OCI-LY7 (cell line): ENCODE measurements around the gene SLC18A2.

Experiments used
- EZH2phosphoT487 ChIP-seq: fragments of 200-600 bp; sonication (generic); IDR thresholded peaks from 2 replicates; pipeline ENCODE4 v1.6.1; 2018; ENCODE audit warnings: low read depth, borderline replicate concordance, mild to moderate bottlenecking, mixed run types, antibody characterized with exemption, low read length, moderate library complexity, mixed read lengths
- TF ChIP-seq, protein P1 (sequence below): fragments of 200-600 bp; sonication (generic); conservative IDR thresholded peaks from 2 replicates; pipeline ENCODE4 v1.5.1; 2014; ENCODE audit warnings: mild to moderate bottlenecking, antibody characterized with exemption, low read length, moderate library complexity, mixed read lengths

DNA sequence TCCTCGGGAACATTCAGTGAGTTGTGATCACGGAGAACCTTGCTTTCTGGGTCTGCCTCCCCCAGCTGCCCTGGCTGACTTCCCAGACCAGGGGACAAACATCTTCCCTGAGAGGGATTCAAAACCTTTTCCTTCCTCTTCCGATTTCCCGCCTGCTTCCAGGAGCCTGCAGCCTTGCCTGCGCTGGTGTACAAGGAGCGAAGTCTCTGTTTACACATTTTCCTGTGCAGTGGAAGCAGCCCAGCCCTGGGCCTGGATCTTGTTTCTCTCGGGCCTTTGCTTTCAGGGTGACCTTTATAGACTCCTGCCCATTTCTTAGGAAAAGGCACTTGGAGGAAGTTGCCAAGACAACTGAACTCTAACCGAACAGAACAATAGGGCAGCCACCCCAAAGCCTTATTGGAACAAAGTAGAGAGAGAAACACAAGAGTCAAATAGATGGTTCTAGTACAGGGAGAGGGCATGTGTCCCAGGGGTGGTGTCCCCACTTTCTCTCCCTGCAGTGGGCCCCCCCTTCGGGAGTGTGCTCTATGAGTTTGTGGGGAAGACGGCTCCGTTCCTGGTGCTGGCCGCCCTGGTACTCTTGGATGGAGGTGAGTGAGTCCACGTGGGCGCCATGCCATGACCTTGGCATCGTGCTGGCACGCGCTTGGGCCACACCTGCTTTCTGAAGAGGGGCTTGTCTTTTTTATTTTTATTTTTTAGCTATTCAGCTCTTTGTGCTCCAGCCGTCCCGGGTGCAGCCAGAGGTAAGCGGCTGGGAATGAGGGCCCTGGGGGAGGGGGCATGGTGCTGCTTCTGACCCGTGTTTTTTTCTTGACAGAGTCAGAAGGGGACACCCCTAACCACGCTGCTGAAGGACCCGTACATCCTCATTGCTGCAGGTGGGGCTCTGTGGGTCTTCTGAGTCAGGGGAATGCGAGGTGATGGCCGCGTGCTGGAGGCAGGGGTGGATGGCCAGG is 14.1 kb downstream of the SLC18A2 start:
- TF ChIP-seq, protein P1, sequence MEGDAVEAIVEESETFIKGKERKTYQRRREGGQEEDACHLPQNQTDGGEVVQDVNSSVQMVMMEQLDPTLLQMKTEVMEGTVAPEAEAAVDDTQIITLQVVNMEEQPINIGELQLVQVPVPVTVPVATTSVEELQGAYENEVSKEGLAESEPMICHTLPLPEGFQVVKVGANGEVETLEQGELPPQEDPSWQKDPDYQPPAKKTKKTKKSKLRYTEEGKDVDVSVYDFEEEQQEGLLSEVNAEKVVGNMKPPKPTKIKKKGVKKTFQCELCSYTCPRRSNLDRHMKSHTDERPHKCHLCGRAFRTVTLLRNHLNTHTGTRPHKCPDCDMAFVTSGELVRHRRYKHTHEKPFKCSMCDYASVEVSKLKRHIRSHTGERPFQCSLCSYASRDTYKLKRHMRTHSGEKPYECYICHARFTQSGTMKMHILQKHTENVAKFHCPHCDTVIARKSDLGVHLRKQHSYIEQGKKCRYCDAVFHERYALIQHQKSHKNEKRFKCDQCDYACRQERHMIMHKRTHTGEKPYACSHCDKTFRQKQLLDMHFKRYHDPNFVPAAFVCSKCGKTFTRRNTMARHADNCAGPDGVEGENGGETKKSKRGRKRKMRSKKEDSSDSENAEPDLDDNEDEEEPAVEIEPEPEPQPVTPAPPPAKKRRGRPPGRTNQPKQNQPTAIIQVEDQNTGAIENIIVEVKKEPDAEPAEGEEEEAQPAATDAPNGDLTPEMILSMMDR = no peak
- TF ChIP-seq EZH2phosphoT487 = no peak
